Esophagus muscularis mucosa (tissue), 4 donors: ENCODE results near the gene CARD14. TPM values are rescaled to one million over a fixed set of nuclear protein-coding genes. Genes with fewer than 3 reads are reported as not detected.

Source experiments
- DNase-seq: peaks from one replicate; pipeline ENCODE4 v3.0.0-alpha.2; 2017; ENCODE audit errors: extremely low spot score
- H3K27ac ChIP-seq, 4 donors: fragments of 200-600 bp; sonication (generic); replicated peaks in 1 of 4; 1 replicate in 3 of 4; 2 replicates in 1 of 4; pipeline ENCODE4 v1.5.1; 2016 to 2019; ENCODE audit warnings: mild to moderate bottlenecking in 1 of 4
- H3K27me3 ChIP-seq, 4 donors: fragments of 200-600 bp; sonication (generic); one replicate each; pipeline versions ENCODE4 v1.5.1 to v1.6.0; 2016 to 2019
- H3K36me3 ChIP-seq, 4 donors: fragments of 200-600 bp; sonication (generic); one replicate each; pipeline ENCODE4 v1.5.1; 2016 to 2019
- H3K4me1 ChIP-seq, 4 donors: fragments of 200-600 bp; sonication (generic); one replicate each; pipeline ENCODE4 v1.5.1; 2016 to 2019
- H3K4me3 ChIP-seq, 4 donors: fragments of 200-600 bp; sonication (generic); 1 replicate in 2 of 4; 2 replicates in 2 of 4; pipeline ENCODE4 v1.5.1; 2016 to 2019; ENCODE audit warnings: mild to moderate bottlenecking in 4 of 4, moderate library complexity in 1 of 4
- H3K9me3 ChIP-seq, 4 donors: fragments of 200-600 bp; sonication (generic); 1 replicate in 3 of 4; 2 replicates in 1 of 4; pipeline ENCODE4 v1.5.1; 2016 to 2019
- CTCF ChIP-seq, 3 experiments: fragments of 200-600 bp in 2 of 3; fragments of 450-650 bp in 1 of 3; sonication (generic) in 2 of 3; IDR thresholded peaks; one replicate each; pipeline ENCODE4 v1.5.1; 2017 to 2019; ENCODE audit warnings: antibody characterized with exemption in 3 of 3, mild to moderate bottlenecking in 2 of 3, moderate library complexity in 1 of 3
- EP300 ChIP-seq: sonication (generic); formaldehyde crosslinking; IDR thresholded peaks from one replicate; pipeline ENCODE4 v1.6.1; 2017; ENCODE audit warnings: antibody characterized with exemption
- POLR2A ChIP-seq: fragments of 450-650 bp; IDR thresholded peaks from one replicate; pipeline ENCODE4 v1.6.1; 2017; ENCODE audit warnings: antibody characterized with exemption, moderate library complexity, mild to moderate bottlenecking, low read depth
- POLR2AphosphoS5 ChIP-seq, 2 donors: sonication (generic); formaldehyde crosslinking; IDR thresholded peaks; one replicate each; pipeline ENCODE4 v1.6.1; 2017; ENCODE audit warnings: antibody characterized with exemption in 2 of 2
- WGBS: methylation state at CpG from one replicate; pipeline ENCODE4 v1.1.5; 2018; 5-methylcytosine and 5-hydroxymethylcytosine counted together
- intact Hi-C: fragments of 100-400 bp; cut with DNase I; formaldehyde crosslinking; loops from one replicate; pipeline ENCODE4 v1.15.1; 2023
- total RNA-seq, 4 donors: library from RNA; depleted of rRNA; stranded (reverse); fragments of >200 nt; gene quantifications; one replicate each; pipeline versions ENCODE4 v1.1.0 to v1.2.1, GENCODE V29; 2016

Gene CARD14
- total RNA-seq, 4 donors from 2014 or later = 0.23 to 0.33 (median 0.32) TPM; not detected in 1

DNA sequence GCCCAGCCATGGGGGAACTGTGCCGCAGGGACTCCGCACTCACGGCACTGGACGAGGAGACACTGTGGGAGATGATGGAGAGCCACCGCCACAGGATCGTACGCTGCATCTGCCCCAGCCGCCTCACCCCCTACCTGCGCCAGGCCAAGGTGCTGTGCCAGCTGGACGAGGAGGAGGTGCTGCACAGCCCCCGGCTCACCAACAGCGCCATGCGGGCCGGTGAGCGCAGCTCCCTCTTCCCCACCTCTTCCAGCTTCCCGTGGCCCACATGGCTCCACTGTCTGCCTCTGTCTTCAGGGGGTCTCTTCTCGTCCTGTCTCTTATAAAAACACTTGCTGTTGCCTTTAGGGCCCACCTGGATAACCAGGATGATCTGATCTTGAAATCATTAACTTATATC is 11.6 kb downstream of the CARD14 start:
- H3K36me3 ChIP-seq = no peaks in the 10 kb centered on the region
- H3K4me3 ChIP-seq = no peak overlapping the region
- DNase-seq = no peak
- H3K4me1 ChIP-seq = no peaks in the 10 kb centered on the region
- TF ChIP-seq POLR2A = no peak
- no peak for TF ChIP-seq EP300
- WGBS = 88% methylated on average over 13 of the region's 17 CpGs
- intact Hi-C loops = no loop called here
- H3K9me3 ChIP-seq = no peaks in the 10 kb centered on the region
- peaks cover 0 to 5% (median 0%) of the 10 kb centered on the region in 4 donors for H3K27me3 ChIP-seq
- H3K27ac ChIP-seq = no peak overlapping the region

DNA sequence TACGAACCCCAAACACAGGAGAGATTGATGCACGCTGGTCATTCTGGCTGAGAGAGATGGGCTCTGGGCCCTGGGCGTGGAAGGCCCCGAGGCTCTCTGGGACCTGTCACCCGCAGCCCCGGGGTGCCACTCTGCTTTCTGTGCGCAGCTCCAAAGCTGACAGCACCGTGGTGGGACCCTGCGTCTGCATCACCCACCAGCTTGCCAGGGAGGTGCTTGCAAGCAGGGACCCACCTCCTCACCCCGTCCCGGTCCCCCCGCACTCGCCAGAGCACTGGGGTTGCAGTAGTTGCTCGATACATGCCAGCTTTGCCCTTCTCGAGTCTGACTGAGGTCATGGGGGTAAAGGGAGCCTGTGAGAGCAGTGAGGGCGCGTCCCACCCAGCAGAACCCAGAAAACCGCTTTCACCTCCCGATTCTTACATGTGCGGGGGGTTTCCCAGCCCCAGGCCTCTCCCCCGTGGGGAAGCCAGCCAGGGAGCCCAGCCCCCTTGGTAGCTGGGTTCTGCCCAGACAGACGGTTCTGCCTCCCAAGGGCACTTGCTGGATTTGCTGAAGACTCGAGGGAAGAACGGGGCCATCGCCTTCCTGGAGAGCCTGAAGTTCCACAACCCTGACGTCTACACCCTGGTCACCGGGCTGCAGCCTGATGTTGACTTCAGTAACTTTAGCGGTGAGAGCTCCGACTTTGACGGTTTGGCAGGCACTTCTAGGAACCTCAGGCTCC is 12.5 kb downstream of the CARD14 start:
- Histone ChIP-seq H3K27me3 (peaks cover 0 to 5% (median 0%) of the 10 kb centered on the region in 4 donors), H3K27ac (no peak overlapping the region), H3K4me3 (no peak overlapping the region), H3K9me3 (no peaks in the 10 kb centered on the region), H3K36me3 (no peaks in the 10 kb centered on the region), H3K4me1 (peaks cover 0 to 2% (median under 1%) of the 10 kb centered on the region in 4 donors)
- WGBS = 86% methylated on average over 23 of the region's 30 CpGs
- TF ChIP-seq POLR2AphosphoS5 (IDR thresholded peaks at IDR 0.05) (no peak), CTCF (IDR thresholded peaks at IDR 0.05) (no peak), POLR2A (no peak), EP300 (no peak)
- DNase-seq = no peak
- intact Hi-C loops = no loop called here

DNA sequence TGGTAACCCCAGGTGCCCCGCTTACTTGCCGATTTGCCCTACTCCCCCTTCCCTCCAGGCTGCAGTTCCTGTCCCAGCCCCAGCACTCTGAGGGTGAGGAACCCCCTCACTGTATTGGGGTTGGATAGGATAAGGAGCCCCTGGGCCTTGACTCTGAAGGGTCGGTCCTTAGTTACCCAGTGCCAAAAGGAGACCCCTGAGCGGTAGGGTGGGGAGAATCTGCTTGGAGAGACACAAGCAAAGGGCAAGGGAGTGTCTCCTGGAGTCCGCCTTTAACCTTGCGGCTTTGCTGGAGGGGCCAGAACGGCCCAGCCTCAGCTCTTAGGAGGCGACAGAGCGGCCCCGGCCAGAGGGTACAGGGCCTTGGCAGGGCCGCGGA is 13.0 kb downstream of the CARD14 start:
- H3K4me3 ChIP-seq = no peak overlapping the region
- 90% methylated on average over 12 of the region's 12 CpGs for WGBS

DNA sequence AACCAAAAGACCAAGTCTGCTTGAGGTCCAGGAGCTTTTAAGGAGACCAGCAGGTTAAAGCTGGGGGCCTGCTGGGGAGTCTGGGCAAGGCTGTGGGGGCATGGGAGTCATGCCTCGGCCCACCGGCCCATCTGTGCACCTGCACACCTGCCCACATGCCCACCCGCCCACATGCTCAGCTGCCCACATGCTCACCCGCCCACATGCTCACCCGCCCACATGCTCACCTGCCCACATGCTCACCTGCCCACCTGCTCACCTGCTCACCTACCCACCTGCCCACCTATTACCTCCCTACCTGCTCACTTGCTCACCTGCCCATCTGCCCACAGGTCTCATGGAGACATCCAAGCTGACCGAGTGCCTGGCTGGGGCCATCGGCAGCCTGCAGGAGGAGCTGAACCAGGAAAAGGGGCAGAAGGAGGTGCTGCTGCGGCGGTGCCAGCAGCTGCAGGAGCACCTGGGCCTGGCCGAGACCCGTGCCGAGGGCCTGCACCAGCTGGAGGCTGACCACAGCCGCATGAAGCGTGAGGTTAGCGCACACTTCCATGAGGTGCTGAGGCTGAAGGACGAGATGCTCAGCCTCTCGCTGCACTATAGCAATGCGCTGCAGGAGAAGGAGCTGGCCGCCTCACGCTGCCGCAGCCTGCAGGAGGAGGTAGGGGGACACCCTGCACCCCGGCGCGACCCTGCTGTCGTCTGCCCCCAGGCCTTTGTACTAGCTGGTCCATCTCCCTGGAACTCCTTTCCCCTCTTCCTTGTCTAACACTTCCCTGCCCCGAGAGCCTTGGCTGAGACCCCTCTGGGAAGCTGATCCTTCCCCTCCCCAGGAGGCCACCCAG is 14.0 kb downstream of the CARD14 start:
- 92% methylated on average over 17 of the region's 26 CpGs for WGBS
- no peak overlapping the region for H3K4me3 ChIP-seq
- H3K27ac ChIP-seq = no peak overlapping the region
- intact Hi-C loops = no loop called here
- TF ChIP-seq CTCF (IDR thresholded peaks at IDR 0.05) (no peak), POLR2A (no peak), POLR2AphosphoS5 (IDR thresholded peaks at IDR 0.05) (no peak), EP300 (no peak)
- DNase-seq = no peak
- no peaks in the 10 kb centered on the region for H3K36me3 ChIP-seq
- H3K9me3 ChIP-seq = no peaks in the 10 kb centered on the region
- peaks cover 0 to 5% (median 0%) of the 10 kb centered on the region in 4 donors for H3K27me3 ChIP-seq
- peaks cover 7 to 12% (median 12%) of the 10 kb centered on the region in 4 donors for H3K4me1 ChIP-seq

More for the DNA sequence above, 13.0 kb downstream of the CARD14 start:
- intact Hi-C loops = no loop called here
- H3K4me1 ChIP-seq = peaks cover 2 to 8% (median 7%) of the 10 kb centered on the region in 4 donors
- no peaks in the 10 kb centered on the region for H3K36me3 ChIP-seq
- TF ChIP-seq EP300 (no peak), CTCF (IDR thresholded peaks at IDR 0.05) (no peak), POLR2AphosphoS5 (IDR thresholded peaks at IDR 0.05) (no peak), POLR2A (no peak)
- H3K9me3 ChIP-seq = no peaks in the 10 kb centered on the region
- DNase-seq = no peak
- H3K27ac ChIP-seq = no peak overlapping the region
- H3K27me3 ChIP-seq = peaks cover 0 to 5% (median 0%) of the 10 kb centered on the region in 4 donors

DNA sequence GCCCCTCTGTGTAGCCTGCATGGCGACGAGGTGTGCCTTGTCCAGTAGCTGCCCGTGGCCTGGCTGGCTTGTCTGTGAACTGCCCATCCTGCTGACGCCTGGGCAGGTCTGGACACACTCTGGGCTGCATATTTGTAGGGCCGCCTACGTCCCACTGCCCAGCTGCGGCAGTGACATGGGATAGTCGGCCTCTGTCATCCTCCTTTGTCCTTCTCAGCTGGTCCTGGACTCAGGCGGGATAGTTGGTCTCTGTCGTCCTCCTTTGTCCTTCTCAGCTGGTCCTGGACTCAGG is 14.5 kb downstream of the CARD14 start:
- intact Hi-C loops = no loop called here
- no peak for TF ChIP-seq EP300
- no peak for TF ChIP-seq POLR2A
- no peak for TF ChIP-seq CTCF (IDR thresholded peaks at IDR 0.05)
- no peak for TF ChIP-seq POLR2AphosphoS5 (IDR thresholded peaks at IDR 0.05)
- Histone ChIP-seq H3K27ac (no peak overlapping the region), H3K36me3 (no peaks in the 10 kb centered on the region), H3K9me3 (no peaks in the 10 kb centered on the region), H3K4me3 (no peak overlapping the region), H3K4me1 (peaks cover 7 to 12% (median 12%) of the 10 kb centered on the region in 4 donors), H3K27me3 (peaks cover 0 to 5% (median 0%) of the 10 kb centered on the region in 4 donors)
- no CpG with 5 or more reads among the region's 10 CpGs for WGBS
- no peak for DNase-seq
